ENCODE data around the gene NDUFA13.
"Not testable (repeated sequence)": the region's sequence is repeated elsewhere in the genome, so short reads cannot be mapped to it uniquely, and the experiment has no call there.

NDUFA13 gene

DNA sequence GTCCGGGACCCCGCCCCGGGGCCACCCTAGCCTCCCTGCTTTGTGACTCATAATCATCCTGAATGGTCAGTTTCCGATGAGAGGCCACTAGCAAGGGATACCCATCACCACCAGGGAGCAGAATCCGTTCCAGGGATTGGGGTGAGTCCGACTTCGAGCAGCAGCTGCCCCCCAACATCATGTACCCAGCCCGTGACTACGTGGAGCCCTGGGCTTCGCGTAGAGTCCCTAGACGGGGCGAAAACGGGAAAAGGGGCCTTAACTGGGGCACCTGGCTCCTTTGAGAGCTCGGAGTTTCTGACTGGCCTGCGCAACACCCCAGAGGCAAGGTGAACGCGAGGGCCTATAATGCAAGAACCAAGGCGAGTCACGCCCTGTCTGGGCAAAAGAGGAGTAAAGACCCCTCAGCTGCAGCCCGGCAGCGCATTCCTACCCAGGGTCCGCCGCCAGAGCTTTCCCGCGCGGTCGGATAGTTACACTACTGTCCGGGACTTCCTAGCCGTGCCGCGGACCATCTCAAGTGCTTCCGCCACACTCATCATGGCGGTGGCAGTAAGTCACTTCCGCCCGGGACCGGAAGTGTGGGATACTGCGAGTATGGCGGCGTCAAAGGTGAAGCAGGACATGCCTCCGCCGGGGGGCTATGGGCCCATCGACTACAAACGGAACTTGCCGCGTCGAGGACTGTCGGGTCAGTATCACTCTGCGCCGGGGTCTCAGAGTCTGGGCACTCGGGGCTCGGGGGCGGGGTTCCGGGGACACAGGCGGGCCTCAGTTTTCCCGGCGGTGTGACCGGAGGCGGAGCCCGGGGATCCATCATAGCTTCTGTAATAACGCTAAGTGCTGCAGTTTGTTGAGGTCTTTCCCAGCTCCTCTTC lies at the start of gene NDUFA13:
TSS of gene NDUFA13 (plus strand) at position 584 of the 878 bp plus-strand sequence. CDS start at position 598, 14 bp downstream.
- H3K4me1 ChIP-seq: peaks cover 25 to 50% (median 36%) of the 10 kb centered on the region in 10 experiments
- peak within 1 kb of the TSS; percentile 84 to 92 (median 90) for H3K27ac ChIP-seq
- no peaks in the 10 kb centered on the region for H3K9me3 ChIP-seq (replicated peaks in 1 of 11)
- H3K9ac ChIP-seq: peak within 1 kb of the TSS; percentile 84 to 94 (median 89)
- no peaks in the 10 kb centered on the region for H3K27me3 ChIP-seq
- H3K4me2 ChIP-seq: peak within 1 kb of the TSS; percentile 87 to 99 (median 95)
- no peak for TF ChIP-seq Cebpa-rat (IDR thresholded peaks at IDR 0.05)
- peaks cover 19 to 49% (median 31%) of the 10 kb centered on the region in 11 experiments for H3K36me3 ChIP-seq
- peak within 1 kb of the TSS; percentile 72 to 98 (median 88) for H3K4me3 ChIP-seq
- peaks cover 10 to 42% (median 22%) of the 10 kb centered on the region in 11 experiments; a peak in 16 of 22 replicates for H4K20me1 ChIP-seq

DNA sequence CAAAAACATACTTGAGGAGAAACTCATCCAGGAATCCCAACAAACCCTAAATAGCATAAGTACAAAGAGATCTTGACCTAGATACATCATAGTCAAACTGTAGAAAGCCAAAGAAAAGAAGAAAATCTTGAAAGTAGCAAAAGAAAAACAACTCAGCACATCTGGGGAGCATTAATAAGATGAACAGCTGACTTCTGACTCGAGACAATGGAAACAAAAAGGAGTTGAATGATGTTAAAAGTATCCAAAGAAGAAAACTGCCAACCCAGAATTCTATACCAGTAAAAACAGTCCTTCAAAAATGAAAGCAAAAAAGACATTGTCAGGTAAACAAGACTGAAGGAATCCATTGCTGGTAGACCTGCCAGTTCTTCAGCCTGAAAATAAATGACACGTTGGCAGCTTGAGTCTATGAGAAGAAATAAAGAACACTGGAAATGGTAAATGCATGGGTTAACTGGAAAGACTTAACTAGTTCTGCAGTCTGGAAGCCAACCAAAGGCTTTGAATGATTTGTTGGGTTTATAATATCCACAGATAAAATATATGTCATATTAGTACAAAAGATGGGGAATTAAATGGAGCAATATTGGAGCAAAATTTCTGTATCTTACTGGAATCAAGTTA lies 47.5 kb upstream of the NDUFA13 start:
- Histone ChIP-seq H4K20me1 (peaks cover 30 to 93% (median 53%) of the 10 kb centered on the region in 11 experiments; a peak in 21 of 22 replicates), H3K27ac (no peak overlapping the region), H3K27me3 (no peaks in the 10 kb centered on the region), H3K9me3 (replicated peaks in 1 of 11) (peaks cover 46 to 61% (median 58%) of the 10 kb centered on the region in 11 experiments), H3K9ac (no peak overlapping the region), H3K4me1 (peaks cover 12 to 54% (median 37%) of the 10 kb centered on the region in 10 experiments; a peak in 19 of 20 replicates), H3K4me3 (peak overlapping the region in 3 of 10 experiments; percentile 0 to 38 (median 5); a peak in 2 of 20 replicates), H3K36me3 (peaks cover 72 to 99% (median 91%) of the 10 kb centered on the region in 11 experiments), H3K4me2 (no peak overlapping the region)
- no peak for TF ChIP-seq Cebpa-rat (IDR thresholded peaks at IDR 0.05)

DNA sequence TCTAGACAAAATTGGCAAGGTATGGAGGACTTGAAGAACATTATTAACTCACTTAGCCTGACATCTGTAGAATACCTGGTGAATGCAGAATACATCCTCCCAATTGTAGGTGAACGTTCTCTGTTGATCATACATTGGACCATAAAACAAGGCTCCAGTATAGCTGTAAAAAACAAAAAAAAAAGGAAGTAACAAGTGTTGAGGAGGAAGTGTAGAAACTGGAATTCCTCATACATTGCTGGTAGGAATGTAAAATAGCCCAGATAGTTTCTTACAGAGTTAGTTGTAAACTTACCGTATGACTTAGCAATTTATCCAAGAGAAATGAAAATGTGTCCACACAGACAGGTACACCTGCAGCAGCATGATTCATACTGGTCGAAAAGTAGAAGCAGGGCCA lies 45.4 kb upstream of the NDUFA13 start:
- Histone ChIP-seq H4K20me1 (peaks cover 41 to 93% (median 56%) of the 10 kb centered on the region in 11 experiments; a peak in 21 of 22 replicates), H3K36me3 (peaks cover 74 to 99% (median 91%) of the 10 kb centered on the region in 11 experiments), H3K4me1 (peaks cover 27 to 61% (median 49%) of the 10 kb centered on the region in 10 experiments), H3K4me2 (peak overlapping the region in 6 of 11 experiments; percentile 32 to 83 (median 66); a peak in 11 of 22 replicates), H3K9ac (no peak overlapping the region; a peak in 1 of 22 replicates), H3K27me3 (no peaks in the 10 kb centered on the region), H3K4me3 (no peak overlapping the region), H3K9me3 (replicated peaks in 1 of 11) (peaks cover 41 to 42% (median 42%) of the 10 kb centered on the region in 11 experiments), H3K27ac (peak overlapping the region in 4 of 11 experiments; percentile 3 to 57 (median 28); a peak in 4 of 22 replicates)
- TF ChIP-seq Cebpa-rat (IDR thresholded peaks at IDR 0.05): no peak

DNA sequence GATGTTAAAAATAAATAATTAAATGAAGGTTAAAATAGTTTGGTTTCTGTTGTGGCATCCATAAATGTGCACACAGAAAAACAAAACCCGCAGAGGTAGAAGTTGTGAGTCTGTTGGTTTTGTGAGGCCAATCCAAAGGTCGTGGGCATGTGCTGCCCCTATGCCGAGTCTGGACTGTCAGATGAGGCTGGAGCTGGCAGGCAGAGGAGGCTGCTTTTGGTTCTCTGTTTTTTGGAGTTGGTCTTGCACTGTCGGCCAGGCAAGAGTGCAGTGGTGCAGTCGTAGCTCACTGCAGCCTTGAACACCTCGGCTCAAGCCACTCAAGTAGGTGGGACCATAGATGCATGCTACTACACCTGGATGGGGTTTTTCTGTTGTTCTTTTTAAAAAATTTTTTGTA lies 44.3 kb upstream of the NDUFA13 start:
- TF ChIP-seq Cebpa-rat (IDR thresholded peaks at IDR 0.05): no peak
- peaks cover 27 to 72% (median 49%) of the 10 kb centered on the region in 10 experiments for H3K4me1 ChIP-seq
- peaks cover 51 to 93% (median 67%) of the 10 kb centered on the region in 11 experiments; a peak in 21 of 22 replicates for H4K20me1 ChIP-seq
- H3K36me3 ChIP-seq: peaks cover 68 to 99% (median 91%) of the 10 kb centered on the region in 11 experiments
- no peak overlapping the region; a peak in 1 of 22 replicates for H3K27ac ChIP-seq
- H3K4me2 ChIP-seq: peak overlapping the region in 3 of 11 experiments; percentile 19 to 43 (median 22); a peak in 4 of 22 replicates
- peaks cover 30 to 31% (median 30%) of the 10 kb centered on the region in 11 experiments for H3K9me3 ChIP-seq (replicated peaks in 1 of 11)
- no peaks in the 10 kb centered on the region for H3K27me3 ChIP-seq
- H3K9ac ChIP-seq: no peak overlapping the region
- H3K4me3 ChIP-seq: no peak overlapping the region

DNA sequence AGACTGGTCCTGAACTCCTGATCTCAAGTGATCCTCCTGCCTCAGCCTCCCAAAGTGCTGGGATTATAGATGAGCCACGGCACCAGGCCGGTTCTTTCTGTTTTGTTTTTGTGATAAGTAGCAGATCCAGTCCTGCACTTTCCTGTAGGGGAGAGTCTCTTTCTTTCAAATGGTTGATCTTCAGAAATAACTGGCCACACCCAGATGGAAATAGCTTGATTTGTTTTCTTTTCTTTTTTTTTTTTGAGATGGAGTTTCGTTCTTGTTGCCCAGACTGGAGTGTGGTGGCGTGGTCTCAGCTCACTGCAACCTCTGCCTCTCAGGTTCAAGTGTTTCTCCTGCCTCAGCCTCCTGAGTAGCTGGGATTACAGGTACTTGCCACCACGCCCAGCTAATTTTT lies 43.9 kb upstream of the NDUFA13 start:
- peaks cover 26 to 27% (median 26%) of the 10 kb centered on the region in 11 experiments for H3K9me3 ChIP-seq (replicated peaks in 1 of 11)
- not testable (repeated sequence) for H3K4me3 ChIP-seq, H3K9ac ChIP-seq, H3K27ac ChIP-seq, H3K27me3 ChIP-seq
- peaks cover 55 to 94% (median 71%) of the 10 kb centered on the region in 11 experiments; a peak in 21 of 22 replicates for H4K20me1 ChIP-seq
- peak overlapping the region in 4 of 11 experiments; percentile 0 to 43 (median 20); a peak in 5 of 22 replicates for H3K4me2 ChIP-seq
- H3K36me3 ChIP-seq: peaks cover 68 to 99% (median 91%) of the 10 kb centered on the region in 11 experiments
- peaks cover 27 to 76% (median 49%) of the 10 kb centered on the region in 10 experiments for H3K4me1 ChIP-seq

DNA sequence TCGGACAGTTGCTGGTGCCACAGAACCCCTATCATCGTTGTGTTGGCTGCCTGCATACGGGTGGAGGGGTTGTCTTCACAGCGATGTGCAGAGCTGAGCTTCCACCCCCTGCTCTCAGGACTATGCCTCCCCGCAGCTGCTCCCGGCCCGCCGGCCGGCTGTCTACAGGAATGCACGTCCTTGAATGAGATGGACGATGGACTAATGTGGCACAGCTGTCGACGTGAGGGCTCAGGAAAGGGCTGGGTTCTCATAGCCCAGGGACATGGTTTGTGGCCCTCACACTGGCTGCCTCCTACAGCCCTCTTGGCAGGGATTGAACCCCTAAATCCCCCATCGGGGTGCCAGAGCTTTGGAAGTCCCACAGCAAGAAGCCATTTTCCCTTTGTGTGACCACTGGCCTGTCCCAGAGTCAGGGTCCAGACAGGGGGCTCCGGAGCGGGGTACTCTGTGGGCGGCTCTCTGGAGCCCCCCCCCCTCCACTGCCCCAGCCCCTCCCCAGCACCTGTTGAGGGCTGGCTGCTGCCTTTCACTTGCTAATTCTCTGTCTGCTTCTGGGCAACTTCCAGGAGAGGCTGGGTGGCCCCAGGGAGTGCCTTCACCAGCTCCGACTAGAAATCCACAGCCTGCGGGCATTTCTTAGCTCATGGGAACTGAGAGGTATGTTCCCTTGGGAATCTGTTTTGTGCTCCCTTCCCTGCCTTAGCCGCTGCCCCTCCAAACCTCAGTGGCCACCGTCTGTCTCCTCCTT lies 40.8 kb upstream of the NDUFA13 start:
- H3K4me2 ChIP-seq: peak overlapping the region in 3 of 11 experiments; percentile 6 to 51 (median 39); a peak in 3 of 22 replicates
- peaks cover 85 to 100% (median 99%) of the 10 kb centered on the region in 11 experiments; a peak in 21 of 22 replicates for H4K20me1 ChIP-seq
- no peaks in the 10 kb centered on the region for H3K9me3 ChIP-seq (replicated peaks in 1 of 11)
- TF ChIP-seq Cebpa-rat (IDR thresholded peaks at IDR 0.05): no peak
- H3K4me3 ChIP-seq: no peak overlapping the region
- peak overlapping the region in 5 of 11 experiments; percentile 12 to 41 (median 24); a peak in 9 of 22 replicates for H3K27ac ChIP-seq
- peaks cover 72 to 100% (median 93%) of the 10 kb centered on the region in 11 experiments for H3K36me3 ChIP-seq
- no peaks in the 10 kb centered on the region for H3K27me3 ChIP-seq
- peak overlapping the region in 4 of 11 experiments; percentile 11 to 51 (median 29); a peak in 4 of 22 replicates for H3K9ac ChIP-seq
- H3K4me1 ChIP-seq: peaks cover 41 to 84% (median 64%) of the 10 kb centered on the region in 10 experiments

DNA sequence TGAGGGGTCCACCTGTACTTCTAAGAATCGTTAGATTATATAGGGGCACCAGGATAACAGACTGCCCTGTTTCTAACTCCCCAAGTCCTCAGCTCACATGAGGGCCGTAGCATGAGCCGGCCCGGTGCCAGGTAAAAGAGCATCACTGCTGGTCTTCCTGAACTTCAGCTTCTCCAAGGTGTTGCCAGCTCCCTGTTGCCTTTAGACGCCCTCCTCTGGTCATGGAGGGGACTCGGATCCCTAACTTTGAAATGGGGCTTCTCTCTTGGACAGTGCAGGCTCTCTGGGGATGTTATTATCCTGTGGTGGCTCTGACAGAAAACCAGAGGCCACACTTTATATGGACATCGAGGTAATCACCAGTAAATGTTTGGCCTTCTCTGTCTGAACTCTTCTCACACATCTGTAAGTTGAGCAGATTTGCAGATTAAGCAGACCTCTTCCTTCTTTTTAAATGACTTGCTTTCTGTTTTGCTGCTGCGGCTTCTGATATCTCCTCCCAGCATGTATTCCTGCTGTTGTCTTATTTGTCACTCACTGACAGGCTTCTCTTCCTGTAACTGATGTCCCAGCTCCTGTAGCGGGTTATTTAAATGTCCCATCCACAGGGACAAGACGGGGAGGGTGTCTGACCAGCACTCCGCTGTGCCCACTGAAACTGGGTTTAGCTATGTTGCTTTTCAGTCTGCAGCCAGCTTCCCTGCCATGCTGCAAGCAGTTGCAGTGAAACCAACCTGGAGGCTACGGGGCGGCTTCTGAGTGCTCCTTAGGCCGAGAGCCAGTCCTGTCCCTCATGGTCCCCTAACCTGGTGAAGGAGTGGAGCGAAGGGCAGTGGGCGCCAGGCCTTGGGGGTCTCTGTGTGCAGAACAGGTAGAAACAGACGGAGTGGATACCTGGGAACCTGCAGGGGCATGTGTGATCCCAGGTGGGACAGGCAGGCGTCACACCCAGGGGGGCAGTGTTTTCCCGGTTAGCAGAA lies 39.9 kb upstream of the NDUFA13 start:
- Histone ChIP-seq H3K36me3 (peaks cover 81 to 100% (median 95%) of the 10 kb centered on the region in 11 experiments), H3K27ac (no peak overlapping the region; a peak in 2 of 22 replicates), H3K27me3 (no peaks in the 10 kb centered on the region), H3K4me1 (peaks cover 51 to 81% (median 67%) of the 10 kb centered on the region in 10 experiments), H3K9me3 (replicated peaks in 1 of 11) (no peaks in the 10 kb centered on the region), H3K4me3 (no peak overlapping the region), H3K4me2 (peak overlapping the region in 2 of 11 experiments; percentile 6 to 39; a peak in 3 of 22 replicates), H4K20me1 (peaks cover 90 to 100% (median 100%) of the 10 kb centered on the region in 11 experiments; a peak in 21 of 22 replicates), H3K9ac (peak overlapping the region in 4 of 11 experiments; percentile 3 to 51 (median 18); a peak in 3 of 22 replicates)
- TF ChIP-seq Cebpa-rat (IDR thresholded peaks at IDR 0.05): no peak

Measured in BLaER1 treated with 17β-estradiol and CSF1 and Interleukin-3, amounts not matched to agents 10 nM and 100 nM (cell line).